Measurements from ENCODE around the gene SLC26A6.

Gene SLC26A6

DNA sequence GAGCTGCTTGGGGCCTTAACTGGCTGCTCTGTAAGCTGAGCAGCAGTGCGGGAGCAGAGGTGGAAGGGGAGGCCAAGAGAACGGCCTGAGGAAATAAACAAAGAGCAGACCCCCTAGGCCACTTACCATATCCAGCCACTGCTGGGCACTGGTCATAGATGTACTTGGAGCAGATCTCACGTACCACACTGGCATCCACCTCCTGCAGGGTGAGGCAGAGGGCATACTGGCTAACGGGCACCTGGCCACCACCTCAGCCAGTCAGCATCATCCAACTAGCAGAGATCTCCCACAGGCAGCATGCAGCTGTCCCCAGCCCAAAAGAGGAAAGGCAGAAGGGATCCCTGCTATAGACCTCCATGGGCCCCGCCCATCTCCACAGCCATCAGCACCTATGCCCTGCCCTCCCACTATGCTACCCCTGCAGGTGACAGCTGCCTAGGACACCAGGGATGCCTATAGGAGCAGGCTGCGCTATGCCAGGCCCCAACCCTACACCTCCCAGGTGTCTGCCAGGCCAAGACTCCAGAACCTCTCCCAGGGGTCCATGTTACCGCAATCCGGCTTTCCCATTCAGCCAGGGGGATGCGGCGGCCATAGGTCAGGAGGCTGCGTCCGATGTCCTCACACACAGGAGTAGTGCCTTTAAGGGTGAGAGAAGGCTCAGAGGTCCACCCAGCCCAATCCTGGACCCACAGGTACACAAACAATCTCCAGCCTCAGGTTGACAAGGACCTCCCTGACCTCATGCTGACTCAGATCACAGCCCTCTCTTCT, 35.6 kb downstream of the SLC26A6 start:
- Histone ChIP-seq H3K4me3 (ENCODE audit: low read depth, low read length) (no peak overlapping the region), H3K9me3 (no peaks in the 10 kb centered on the region), H3K4me1 (no peaks in the 10 kb centered on the region; the same call in 1 of the 2 replicates), H3K36me3 (peaks cover 17% of the 10 kb centered on the region), H3K27me3 (peaks cover 3% of the 10 kb centered on the region; the same call in 1 of the 2 replicates)
- DNase-seq: no peak
- TF ChIP-seq, protein P1, sequence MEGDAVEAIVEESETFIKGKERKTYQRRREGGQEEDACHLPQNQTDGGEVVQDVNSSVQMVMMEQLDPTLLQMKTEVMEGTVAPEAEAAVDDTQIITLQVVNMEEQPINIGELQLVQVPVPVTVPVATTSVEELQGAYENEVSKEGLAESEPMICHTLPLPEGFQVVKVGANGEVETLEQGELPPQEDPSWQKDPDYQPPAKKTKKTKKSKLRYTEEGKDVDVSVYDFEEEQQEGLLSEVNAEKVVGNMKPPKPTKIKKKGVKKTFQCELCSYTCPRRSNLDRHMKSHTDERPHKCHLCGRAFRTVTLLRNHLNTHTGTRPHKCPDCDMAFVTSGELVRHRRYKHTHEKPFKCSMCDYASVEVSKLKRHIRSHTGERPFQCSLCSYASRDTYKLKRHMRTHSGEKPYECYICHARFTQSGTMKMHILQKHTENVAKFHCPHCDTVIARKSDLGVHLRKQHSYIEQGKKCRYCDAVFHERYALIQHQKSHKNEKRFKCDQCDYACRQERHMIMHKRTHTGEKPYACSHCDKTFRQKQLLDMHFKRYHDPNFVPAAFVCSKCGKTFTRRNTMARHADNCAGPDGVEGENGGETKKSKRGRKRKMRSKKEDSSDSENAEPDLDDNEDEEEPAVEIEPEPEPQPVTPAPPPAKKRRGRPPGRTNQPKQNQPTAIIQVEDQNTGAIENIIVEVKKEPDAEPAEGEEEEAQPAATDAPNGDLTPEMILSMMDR (IDR thresholded peaks at IDR 0.05; ENCODE audit: low read depth, low read length): no peak

DNA sequence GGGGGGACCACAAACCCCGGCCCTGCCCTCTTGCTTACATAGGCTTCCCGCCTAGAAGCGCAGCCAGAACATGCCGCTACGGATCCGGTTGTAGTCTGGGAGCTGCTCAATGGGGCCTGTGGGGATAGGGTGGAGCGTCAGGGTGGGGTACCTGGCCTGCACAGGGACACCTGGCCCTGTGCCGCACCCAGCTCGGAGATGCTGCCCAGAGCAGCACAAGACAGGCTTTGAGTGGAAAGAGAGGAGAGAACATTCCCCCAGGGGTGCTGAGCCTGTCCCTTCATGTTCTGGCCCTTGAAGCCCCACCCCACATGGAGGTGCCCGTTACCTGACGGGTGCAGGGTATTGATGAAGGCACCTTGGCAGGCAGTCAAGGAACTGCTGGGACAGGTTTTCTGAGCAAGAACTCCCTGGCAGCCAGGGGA, 36.2 kb downstream of the SLC26A6 start:
- H3K9me3 ChIP-seq: no peaks in the 10 kb centered on the region
- TF ChIP-seq, protein P1 (IDR thresholded peaks at IDR 0.05; ENCODE audit: low read depth, low read length): no peak
- DNase-seq: no peak
- H3K4me1 ChIP-seq: no peaks in the 10 kb centered on the region; the same call in 1 of the 2 replicates
- H3K36me3 ChIP-seq: peaks cover 16% of the 10 kb centered on the region
- H3K4me3 ChIP-seq (ENCODE audit: low read depth, low read length): no peak overlapping the region
- H3K27me3 ChIP-seq: peaks cover 3% of the 10 kb centered on the region; the same call in 1 of the 2 replicates

DNA sequence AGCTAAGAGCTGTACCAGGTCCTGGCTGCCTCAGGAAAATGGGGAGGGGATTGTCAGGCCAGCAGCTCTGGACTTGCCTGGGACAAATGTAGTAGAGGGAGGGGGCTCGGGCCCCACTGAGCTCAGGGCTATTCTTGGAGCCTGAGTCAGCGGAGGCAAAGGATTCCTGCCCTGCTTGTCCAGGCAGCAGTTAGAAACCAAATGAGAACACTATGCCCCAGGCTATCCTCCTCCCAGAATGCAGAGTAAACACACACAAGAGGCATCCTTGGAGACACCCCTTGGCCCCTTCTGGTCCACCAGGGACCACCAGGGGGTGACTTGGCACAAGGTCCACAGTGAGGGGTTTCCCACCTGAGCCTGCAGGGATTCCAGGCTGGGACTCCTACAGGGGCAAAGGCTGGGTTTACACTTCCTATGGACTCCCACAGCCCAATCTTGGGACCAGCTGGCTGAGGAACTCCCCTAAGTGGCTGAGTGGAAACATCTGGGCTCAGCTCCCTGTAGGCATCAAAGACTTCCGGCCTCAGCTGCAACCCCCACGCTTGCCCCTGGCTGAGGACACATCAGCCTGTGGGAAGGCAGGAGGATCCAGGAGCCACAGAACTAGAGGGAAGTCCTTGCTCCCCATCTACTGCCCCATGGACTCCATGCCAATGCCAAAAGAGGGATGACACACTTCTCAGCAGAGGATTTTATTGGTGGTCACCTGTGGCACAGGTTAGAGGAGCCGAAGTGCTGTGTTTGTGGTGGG, 36.8 kb downstream of the SLC26A6 start:
- Histone ChIP-seq H3K36me3 (peaks cover 16% of the 10 kb centered on the region), H3K9me3 (no peaks in the 10 kb centered on the region), H3K4me1 (no peaks in the 10 kb centered on the region; the same call in 1 of the 2 replicates), H3K4me3 (ENCODE audit: low read depth, low read length) (no peak overlapping the region), H3K27me3 (peaks cover 3% of the 10 kb centered on the region; the same call in 1 of the 2 replicates)
- no peak for DNase-seq
- TF ChIP-seq, protein P1 (IDR thresholded peaks at IDR 0.05; ENCODE audit: low read depth, low read length): no peak

DNA sequence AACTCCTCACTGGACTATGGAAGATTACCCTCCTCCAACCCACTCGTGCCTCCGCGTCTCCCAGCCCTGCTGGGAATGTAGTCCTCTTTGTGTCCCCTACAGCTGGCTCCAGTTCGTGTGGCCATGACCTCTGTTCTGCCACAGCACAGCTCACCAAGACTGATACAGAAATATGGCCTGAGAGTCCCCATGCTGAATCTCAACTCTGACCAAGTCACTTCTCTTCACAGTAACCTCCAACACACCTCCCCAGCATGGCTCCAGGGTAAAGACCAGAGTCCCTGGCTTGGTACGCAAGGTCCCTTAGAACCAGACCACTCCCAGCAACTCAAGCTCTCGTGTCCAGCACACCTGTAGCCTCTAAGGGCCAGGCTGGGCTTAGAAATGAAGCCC, 37.9 kb downstream of the SLC26A6 start:
- TF ChIP-seq, protein P1 (IDR thresholded peaks at IDR 0.05; ENCODE audit: low read depth, low read length): no peak

DNA sequence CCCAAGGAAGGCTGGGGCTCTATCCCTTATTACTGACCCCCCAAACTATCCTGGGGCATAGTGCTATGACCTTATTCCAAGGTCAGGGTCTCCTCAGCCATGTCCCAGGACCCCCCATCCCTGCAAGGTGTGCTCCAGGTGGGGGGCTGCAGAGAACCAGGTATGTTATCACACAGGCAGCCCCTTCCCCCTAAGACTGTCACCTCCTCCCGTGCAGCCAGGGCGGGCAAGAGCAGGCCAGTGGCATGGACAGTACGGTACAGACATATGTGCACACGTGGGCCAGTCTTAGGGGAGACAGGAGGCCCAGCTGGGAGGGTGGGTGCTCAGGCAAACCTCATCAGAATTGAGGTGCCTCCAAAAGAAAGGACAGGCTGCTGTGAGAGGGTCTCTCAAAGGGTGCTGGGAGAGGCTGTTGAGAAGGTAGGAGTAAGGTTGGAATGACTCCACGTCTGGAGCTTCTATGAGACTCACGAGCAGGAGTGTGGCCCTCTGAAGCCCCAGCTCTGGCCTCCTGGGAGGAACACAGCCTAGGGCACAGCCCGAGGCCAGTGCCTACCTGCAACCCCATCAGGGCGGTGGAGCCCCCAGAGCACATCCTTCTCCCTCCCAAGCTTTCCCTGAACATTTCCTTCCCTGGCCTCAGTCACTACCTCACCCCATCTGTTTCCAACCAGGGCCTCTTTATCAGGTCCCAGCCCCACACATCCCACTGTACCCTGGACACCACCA, 38.4 kb downstream of the SLC26A6 start:
- no peaks in the 10 kb centered on the region; the same call in 1 of the 2 replicates for H3K4me1 ChIP-seq
- no peak overlapping the region for H3K4me3 ChIP-seq (ENCODE audit: low read depth, low read length)

More for the DNA sequence above, 37.9 kb downstream of the SLC26A6 start:
- H3K4me1 ChIP-seq: no peaks in the 10 kb centered on the region; the same call in 1 of the 2 replicates
- DNase-seq: no peak
- no peaks in the 10 kb centered on the region for H3K9me3 ChIP-seq
- peaks cover 12% of the 10 kb centered on the region; the same call in 1 of the 2 replicates for H3K36me3 ChIP-seq
- H3K27me3 ChIP-seq: peaks cover 3% of the 10 kb centered on the region; the same call in 1 of the 2 replicates
- no peak overlapping the region for H3K4me3 ChIP-seq (ENCODE audit: low read depth, low read length)

More for the DNA sequence above, 38.4 kb downstream of the SLC26A6 start:
- Histone ChIP-seq H3K27me3 (peaks cover 3% of the 10 kb centered on the region; the same call in 1 of the 2 replicates), H3K36me3 (peaks cover 12% of the 10 kb centered on the region; the same call in 1 of the 2 replicates), H3K9me3 (no peaks in the 10 kb centered on the region)
- TF ChIP-seq, protein P1 (IDR thresholded peaks at IDR 0.05; ENCODE audit: low read depth, low read length): no peak
- no peak for DNase-seq
